ENCODE measurements around the gene FOSB. TPM values are rescaled to one million over a fixed set of nuclear protein-coding genes. Genes with fewer than 3 reads are reported as not detected.

FOSB gene
- total and polyA plus RNA-seq, 2 donors from 2014 or later, result 0.73 to 0.98 TPM

GRCh38 chr19:45472563-45473366 is 5.0 kb downstream of the FOSB start:
- FAIRE-seq (no peak), DNase-seq (peak in 4 of 5 donors; percentile 52 to 67 (median 60))
- no peak overlapping the region for H3K27ac ChIP-seq (ENCODE audit: low read depth in 2 of 2, low read length in 2 of 2)
- intact Hi-C loops (cut with DNase I), result no loop called here
- TF ChIP-seq, protein P1, sequence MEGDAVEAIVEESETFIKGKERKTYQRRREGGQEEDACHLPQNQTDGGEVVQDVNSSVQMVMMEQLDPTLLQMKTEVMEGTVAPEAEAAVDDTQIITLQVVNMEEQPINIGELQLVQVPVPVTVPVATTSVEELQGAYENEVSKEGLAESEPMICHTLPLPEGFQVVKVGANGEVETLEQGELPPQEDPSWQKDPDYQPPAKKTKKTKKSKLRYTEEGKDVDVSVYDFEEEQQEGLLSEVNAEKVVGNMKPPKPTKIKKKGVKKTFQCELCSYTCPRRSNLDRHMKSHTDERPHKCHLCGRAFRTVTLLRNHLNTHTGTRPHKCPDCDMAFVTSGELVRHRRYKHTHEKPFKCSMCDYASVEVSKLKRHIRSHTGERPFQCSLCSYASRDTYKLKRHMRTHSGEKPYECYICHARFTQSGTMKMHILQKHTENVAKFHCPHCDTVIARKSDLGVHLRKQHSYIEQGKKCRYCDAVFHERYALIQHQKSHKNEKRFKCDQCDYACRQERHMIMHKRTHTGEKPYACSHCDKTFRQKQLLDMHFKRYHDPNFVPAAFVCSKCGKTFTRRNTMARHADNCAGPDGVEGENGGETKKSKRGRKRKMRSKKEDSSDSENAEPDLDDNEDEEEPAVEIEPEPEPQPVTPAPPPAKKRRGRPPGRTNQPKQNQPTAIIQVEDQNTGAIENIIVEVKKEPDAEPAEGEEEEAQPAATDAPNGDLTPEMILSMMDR (IDR thresholded peaks at IDR 0.05; ENCODE audit: borderline replicate concordance, extremely low read depth, insufficient read depth), result no peak
- H3K4me3 ChIP-seq (ENCODE audit: low read length in 3 of 3), result peak overlapping the region in 2 of 3 donors; percentile 33 to 37
- H3K9ac ChIP-seq (ENCODE audit: low read length in 3 of 3), result no peak overlapping the region
- peaks cover 22% of the 10 kb centered on the region for H3K27me3 ChIP-seq (ENCODE audit: control insufficient read depth, insufficient read depth, low read length)
- no peaks in the 10 kb centered on the region for H3K9me3 ChIP-seq (ENCODE audit: control insufficient read depth in 2 of 3, insufficient read depth in 1 of 3, low read length in 3 of 3)
- no peaks in the 10 kb centered on the region for H3K36me3 ChIP-seq (ENCODE audit: control insufficient read depth in 2 of 3, insufficient read depth in 3 of 3, low read length in 3 of 3)
- peaks cover 0 to 28% (median 5%) of the 10 kb centered on the region in 3 donors for H3K4me1 ChIP-seq (ENCODE audit: control insufficient read depth in 2 of 3, insufficient read depth in 2 of 3, low read depth in 1 of 3, low read length in 3 of 3)

- intact Hi-C loops (cut with DNase I), result no loop called here
- FAIRE-seq, result no peak
- no peak overlapping the region for H3K9ac ChIP-seq (ENCODE audit: low read length in 3 of 3)
- TF ChIP-seq, protein P1 (IDR thresholded peaks at IDR 0.05; ENCODE audit: borderline replicate concordance, extremely low read depth, insufficient read depth), result no peak
- no peaks in the 10 kb centered on the region for H3K36me3 ChIP-seq (ENCODE audit: control insufficient read depth in 2 of 3, insufficient read depth in 3 of 3, low read length in 3 of 3)
- H3K4me3 ChIP-seq (ENCODE audit: low read length in 3 of 3), result no peak overlapping the region
- H3K9me3 ChIP-seq (ENCODE audit: control insufficient read depth in 2 of 3, insufficient read depth in 1 of 3, low read length in 3 of 3), result no peaks in the 10 kb centered on the region
- no peak overlapping the region for H3K27ac ChIP-seq (ENCODE audit: low read depth in 2 of 2, low read length in 2 of 2)
- H3K27me3 ChIP-seq (ENCODE audit: control insufficient read depth, insufficient read depth, low read length), result peaks cover 22% of the 10 kb centered on the region
- H3K4me1 ChIP-seq (ENCODE audit: control insufficient read depth in 2 of 3, insufficient read depth in 2 of 3, low read depth in 1 of 3, low read length in 3 of 3), result peaks cover 0 to 28% (median 5%) of the 10 kb centered on the region in 3 donors
- no peak for DNase-seq
These were observed 5.5 kb downstream of the FOSB start for GRCh38 chr19:45473367-45473681.

DNA sequence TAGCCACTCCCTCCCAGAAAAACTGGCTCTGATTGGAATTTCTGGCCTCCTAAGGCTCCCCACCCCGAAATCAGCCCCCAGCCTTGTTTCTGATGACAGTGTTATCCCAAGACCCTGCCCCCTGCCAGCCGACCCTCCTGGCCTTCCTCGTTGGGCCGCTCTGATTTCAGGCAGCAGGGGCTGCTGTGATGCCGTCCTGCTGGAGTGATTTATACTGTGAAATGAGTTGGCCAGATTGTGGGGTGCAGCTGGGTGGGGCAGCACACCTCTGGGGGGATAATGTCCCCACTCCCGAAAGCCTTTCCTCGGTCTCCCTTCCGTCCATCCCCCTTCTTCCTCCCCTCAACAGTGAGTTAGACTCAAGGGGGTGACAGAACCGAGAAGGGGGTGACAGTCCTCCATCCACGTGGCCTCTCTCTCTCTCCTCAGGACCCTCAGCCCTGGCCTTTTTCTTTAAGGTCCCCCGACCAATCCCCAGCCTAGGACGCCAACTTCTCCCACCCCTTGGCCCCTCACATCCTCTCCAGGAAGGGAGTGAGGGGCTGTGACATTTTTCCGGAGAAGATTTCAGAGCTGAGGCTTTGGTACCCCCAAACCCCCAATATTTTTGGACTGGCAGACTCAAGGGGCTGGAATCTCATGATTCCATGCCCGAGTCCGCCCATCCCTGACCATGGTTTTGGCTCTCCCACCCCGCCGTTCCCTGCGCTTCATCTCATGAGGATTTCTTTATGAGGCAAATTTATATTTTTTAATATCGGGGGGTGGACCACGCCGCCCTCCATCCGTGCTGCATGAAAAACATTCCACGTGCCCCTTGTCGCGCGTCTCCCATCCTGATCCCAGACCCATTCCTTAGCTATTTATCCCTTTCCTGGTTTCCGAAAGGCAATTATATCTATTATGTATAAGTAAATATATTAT is 6.1 kb downstream of the FOSB start:
- H3K27ac ChIP-seq (ENCODE audit: low read depth in 2 of 2, low read length in 2 of 2), result no peak overlapping the region
- no peaks in the 10 kb centered on the region for H3K9me3 ChIP-seq (ENCODE audit: control insufficient read depth in 2 of 3, insufficient read depth in 1 of 3, low read length in 3 of 3)
- peak in 3 of 5 donors; percentile 32 to 50 (median 35) for DNase-seq
- H3K4me1 ChIP-seq (ENCODE audit: control insufficient read depth in 2 of 3, insufficient read depth in 2 of 3, low read depth in 1 of 3, low read length in 3 of 3), result peaks cover 0 to 24% (median 5%) of the 10 kb centered on the region in 3 donors
- H3K27me3 ChIP-seq (ENCODE audit: control insufficient read depth, insufficient read depth, low read length), result peaks cover 22% of the 10 kb centered on the region
- intact Hi-C loops (cut with DNase I), result no loop called here
- FAIRE-seq, result no peak
- no peak overlapping the region for H3K4me3 ChIP-seq (ENCODE audit: low read length in 3 of 3)
- H3K36me3 ChIP-seq (ENCODE audit: control insufficient read depth in 2 of 3, insufficient read depth in 3 of 3, low read length in 3 of 3), result no peaks in the 10 kb centered on the region
- no peak overlapping the region for H3K9ac ChIP-seq (ENCODE audit: low read length in 3 of 3)
- TF ChIP-seq, protein P1 (IDR thresholded peaks at IDR 0.05; ENCODE audit: borderline replicate concordance, extremely low read depth, insufficient read depth), result no peak

All from kidney (tissue), 14 donors.